Mucosa of stomach (tissue), 1 donor: ENCODE results near the gene TEX30.

Experiments used
- H3K27me3 ChIP-seq: one replicate; pipeline ENCODE4 v1.7.0; 2013; ENCODE audit warnings: mild to moderate bottlenecking, low read length; ENCODE audit not compliant: control insufficient read depth, insufficient read depth
- H3K36me3 ChIP-seq: one replicate; pipeline ENCODE4 v1.7.0; 2013; ENCODE audit warnings: low read length; ENCODE audit not compliant: control insufficient read depth, insufficient read depth
- H3K4me1 ChIP-seq: one replicate; pipeline ENCODE4 v1.7.0; 2013; ENCODE audit warnings: mild to moderate bottlenecking, low read length; ENCODE audit not compliant: control insufficient read depth, insufficient read depth
- H3K4me3 ChIP-seq: one replicate; pipeline ENCODE4 v1.7.0; 2013; ENCODE audit warnings: low read length
- H3K9ac ChIP-seq: one replicate; pipeline ENCODE4 v1.7.0; 2013; ENCODE audit warnings: mild to moderate bottlenecking, low read length, moderate library complexity
- H3K9me3 ChIP-seq: one replicate; pipeline ENCODE4 v1.7.0; 2013; ENCODE audit warnings: mild to moderate bottlenecking, low read length, moderate library complexity; ENCODE audit not compliant: control insufficient read depth
- donor health status: Pancreatic carcinoma.

TEX30 gene

DNA sequence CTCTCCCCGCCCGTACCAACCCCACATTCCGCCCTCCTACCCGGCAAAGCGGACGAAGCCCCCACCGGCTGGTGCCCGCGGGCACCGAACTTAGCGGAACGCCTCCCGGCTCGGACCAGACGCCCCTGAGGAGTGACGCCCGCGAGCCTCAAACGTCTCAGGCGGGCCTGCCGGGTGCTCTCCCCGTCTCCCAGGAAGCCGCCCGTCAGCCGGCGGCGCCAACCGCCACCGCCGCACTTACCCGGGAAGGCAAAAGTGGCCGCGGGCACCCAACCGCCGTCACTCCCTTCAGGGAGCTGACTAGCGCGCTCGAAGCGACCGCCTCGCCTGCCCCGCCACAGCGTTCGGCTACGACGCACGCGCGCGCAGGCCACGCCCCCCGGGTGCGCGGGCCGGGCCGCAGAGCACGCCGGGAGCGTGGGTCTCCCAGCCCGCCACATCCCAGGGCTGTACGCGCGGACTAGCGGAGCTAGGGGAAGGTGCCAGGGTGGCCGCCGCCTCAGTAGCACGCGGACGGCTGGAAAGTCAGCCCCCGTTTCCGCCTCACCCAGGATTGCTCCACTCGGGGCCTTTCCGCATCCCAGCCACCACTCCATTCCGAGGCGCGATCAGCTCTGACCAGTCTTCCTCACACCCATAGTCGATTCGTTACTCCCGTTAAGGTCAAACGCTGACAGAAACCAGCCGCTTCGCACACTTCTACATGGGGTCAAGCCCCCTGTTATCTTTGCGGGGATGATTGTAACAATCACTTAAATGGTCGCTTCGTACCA lies at the start of gene TEX30:
TSS of gene TEX30 (minus strand) at position 346 of the 773 bp plus-strand sequence. CDS start 3,760 bp downstream, outside the sequence.
- no peaks in the 10 kb centered on the region for H3K36me3 ChIP-seq
- H3K4me3 ChIP-seq, result peak within 1 kb of the TSS; percentile 48
- H3K27me3 ChIP-seq, result no peaks in the 10 kb centered on the region
- H3K9ac ChIP-seq, result peak within 1 kb of the TSS; percentile 66
- peaks cover 14% of the 10 kb centered on the region for H3K4me1 ChIP-seq
- no peaks in the 10 kb centered on the region for H3K9me3 ChIP-seq

DNA sequence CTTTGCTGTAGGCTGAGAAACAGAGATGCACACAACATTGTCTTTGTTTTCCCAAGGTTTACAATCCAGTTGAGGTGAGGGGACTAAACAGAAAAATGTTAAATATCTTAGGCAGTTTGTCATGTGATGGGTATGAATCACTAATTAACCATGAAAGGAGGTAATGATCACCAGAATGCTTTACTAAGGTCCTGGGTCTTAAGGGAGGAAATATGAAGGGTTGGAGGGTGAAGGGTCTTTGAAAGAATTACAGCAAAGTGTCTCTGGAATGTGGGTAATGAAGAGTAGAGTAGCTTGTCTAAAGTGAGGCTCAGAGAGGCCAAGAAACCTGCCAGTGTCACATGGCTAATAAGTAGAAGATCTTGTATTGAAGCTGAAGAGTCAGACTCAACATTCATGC lies 44.3 kb upstream of the TEX30 start:
- Histone ChIP-seq H3K36me3 (no peaks in the 10 kb centered on the region), H3K4me1 (no peaks in the 10 kb centered on the region), H3K4me3 (no peak overlapping the region), H3K9ac (no peak overlapping the region), H3K27me3 (no peaks in the 10 kb centered on the region), H3K9me3 (no peaks in the 10 kb centered on the region)

DNA sequence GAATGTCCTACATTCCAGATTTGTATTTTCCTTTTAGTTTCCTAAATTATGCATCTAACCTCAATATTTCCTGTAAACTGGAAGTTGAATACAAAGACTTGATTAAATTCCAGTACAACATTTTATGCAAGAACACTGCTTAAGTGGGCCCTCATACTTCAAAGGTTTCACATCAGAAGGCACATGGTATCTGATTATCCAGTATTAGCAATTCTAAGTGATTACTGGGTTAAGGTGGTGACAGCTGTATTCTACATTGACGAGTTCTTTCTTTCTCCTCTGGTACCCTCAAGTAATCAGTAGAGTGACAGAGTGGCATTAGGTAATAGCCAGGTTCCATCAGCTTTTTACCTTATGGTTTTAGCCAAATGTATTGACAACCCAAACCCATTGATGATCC lies 43.7 kb upstream of the TEX30 start:
- Histone ChIP-seq H3K9me3 (no peaks in the 10 kb centered on the region), H3K4me3 (no peak overlapping the region), H3K4me1 (no peaks in the 10 kb centered on the region), H3K9ac (no peak overlapping the region), H3K27me3 (no peaks in the 10 kb centered on the region), H3K36me3 (no peaks in the 10 kb centered on the region)

DNA sequence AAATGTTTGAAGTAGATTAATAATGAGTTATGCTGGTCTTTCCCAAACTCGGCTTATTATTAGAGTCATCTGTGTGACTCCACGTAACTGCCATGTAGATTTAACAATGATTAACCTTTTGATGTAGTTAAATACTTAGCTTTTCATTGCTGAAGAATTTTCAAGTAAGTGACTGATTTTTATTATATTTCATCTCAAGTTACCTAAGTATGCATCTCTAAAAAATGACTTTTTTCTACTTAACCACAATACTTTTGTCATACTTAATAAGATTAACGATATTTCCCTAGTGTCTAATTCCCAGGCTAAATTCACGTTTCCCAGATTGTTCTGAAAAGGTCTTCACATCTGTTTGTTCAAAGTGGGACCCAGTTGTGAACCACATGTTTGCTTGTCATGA lies 43.1 kb upstream of the TEX30 start:
- H3K4me1 ChIP-seq, result no peaks in the 10 kb centered on the region
- no peaks in the 10 kb centered on the region for H3K9me3 ChIP-seq
- H3K9ac ChIP-seq, result no peak overlapping the region
- no peaks in the 10 kb centered on the region for H3K27me3 ChIP-seq
- no peak overlapping the region for H3K4me3 ChIP-seq
- no peaks in the 10 kb centered on the region for H3K36me3 ChIP-seq

DNA sequence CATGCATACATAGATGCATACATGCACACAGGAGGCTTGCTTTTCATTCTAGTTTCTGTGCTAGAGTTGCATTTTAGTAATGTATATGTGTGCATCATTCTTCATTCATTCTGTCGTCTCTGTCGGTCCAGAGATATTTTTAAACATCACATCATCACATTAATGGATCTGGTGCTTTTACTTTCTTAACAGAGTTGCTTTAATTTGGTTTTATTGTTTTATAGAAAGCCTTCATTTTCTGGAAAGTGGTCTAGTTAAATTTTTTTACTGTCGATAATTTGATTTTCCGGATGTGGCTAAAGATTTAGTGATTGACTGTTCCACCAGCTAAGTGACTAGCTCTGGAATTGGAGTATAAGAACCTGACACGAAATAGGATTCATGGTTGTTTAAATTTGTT lies 42.2 kb upstream of the TEX30 start:
- Histone ChIP-seq H3K9ac (no peak overlapping the region), H3K9me3 (no peaks in the 10 kb centered on the region), H3K36me3 (no peaks in the 10 kb centered on the region), H3K4me3 (no peak overlapping the region), H3K27me3 (no peaks in the 10 kb centered on the region), H3K4me1 (no peaks in the 10 kb centered on the region)

DNA sequence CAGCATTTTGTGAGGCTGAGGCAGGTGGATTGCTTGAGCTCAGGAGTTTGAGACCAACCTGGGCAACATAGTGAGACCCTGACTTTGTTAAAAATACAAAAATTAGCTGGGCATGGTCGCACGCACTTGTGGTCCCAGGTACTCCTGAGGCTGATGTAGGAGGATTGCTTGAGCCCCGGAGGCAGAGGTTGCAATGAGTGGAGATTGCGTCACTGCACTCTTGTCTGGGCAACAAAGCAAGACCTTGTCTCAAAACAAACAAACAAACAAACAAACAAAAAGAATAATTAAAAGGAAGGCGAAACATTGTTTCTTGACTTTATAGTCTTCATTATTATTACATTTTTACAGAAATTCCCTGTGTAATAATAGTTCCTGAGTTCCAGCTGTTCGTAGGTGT lies 41.2 kb upstream of the TEX30 start:
- no peaks in the 10 kb centered on the region for H3K9me3 ChIP-seq
- no peaks in the 10 kb centered on the region for H3K36me3 ChIP-seq
- no peaks in the 10 kb centered on the region for H3K4me1 ChIP-seq
- H3K9ac ChIP-seq, result no peak overlapping the region
- no peaks in the 10 kb centered on the region for H3K27me3 ChIP-seq
- H3K4me3 ChIP-seq, result no peak overlapping the region

DNA sequence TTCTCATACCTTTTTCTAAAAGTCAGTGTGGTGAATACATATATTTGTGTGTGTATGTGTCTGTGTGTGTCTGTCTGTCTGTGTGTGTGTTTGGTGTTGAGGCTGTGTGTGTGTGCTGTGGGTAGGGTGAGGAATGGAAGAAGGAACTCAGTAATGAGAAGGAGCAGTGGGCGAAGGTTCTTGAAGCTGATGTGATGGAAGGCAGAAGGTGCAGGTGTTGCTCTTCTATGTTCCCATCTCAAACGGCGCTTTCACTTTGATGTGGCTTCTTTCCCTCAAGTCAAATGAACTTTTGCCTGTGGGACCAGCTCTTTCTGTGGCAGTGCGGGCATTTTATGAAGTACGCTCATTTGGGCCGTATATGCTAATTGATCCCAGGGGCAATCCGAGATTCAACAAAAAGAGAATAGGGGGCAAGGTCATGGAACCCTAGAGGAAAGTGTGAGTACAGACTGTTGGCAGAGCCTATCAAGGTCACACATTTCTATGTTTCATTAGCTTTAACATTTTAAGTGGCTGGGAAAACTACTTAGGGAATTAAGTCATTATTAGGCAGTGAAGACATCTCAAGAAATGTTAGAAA lies 40.5 kb upstream of the TEX30 start:
- no peak overlapping the region for H3K9ac ChIP-seq
- H3K9me3 ChIP-seq, result no peaks in the 10 kb centered on the region
- H3K4me3 ChIP-seq, result no peak overlapping the region
- H3K36me3 ChIP-seq, result no peaks in the 10 kb centered on the region
- no peaks in the 10 kb centered on the region for H3K4me1 ChIP-seq
- H3K27me3 ChIP-seq, result no peaks in the 10 kb centered on the region

DNA sequence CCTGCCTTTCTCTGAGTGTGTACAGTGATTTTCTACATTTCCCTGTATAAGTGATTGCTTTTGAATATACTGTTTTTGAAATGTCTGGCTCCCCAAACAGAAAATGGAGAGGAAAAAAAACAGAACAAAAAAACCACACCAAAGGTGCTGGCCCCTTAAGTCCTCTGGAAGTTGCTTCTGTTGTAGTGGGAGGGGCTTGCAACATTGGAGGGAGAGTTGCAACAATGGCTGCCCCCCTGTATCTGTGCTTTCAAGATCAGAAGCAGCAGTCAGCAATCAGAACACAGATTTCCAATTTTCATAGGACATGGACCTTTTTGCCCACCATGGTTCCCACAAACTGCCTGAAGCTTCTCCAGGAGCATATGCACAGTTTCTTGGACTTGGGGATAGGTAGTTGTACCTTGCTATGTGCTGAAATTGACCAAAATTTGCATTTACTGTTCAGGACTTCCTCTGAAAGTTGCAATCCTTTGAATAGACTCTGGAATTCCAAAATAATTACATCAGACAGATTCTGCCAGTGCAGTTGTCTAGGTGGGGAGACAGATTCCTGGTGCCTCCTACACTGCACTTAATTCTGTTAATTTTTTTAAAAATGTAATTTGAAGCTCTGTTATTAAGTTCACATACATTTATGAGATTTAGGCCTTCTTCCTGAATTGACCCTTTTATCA lies 39.2 kb upstream of the TEX30 start:
- no peak overlapping the region for H3K9ac ChIP-seq
- H3K4me1 ChIP-seq, result no peaks in the 10 kb centered on the region
- H3K4me3 ChIP-seq, result no peak overlapping the region
- H3K27me3 ChIP-seq, result no peaks in the 10 kb centered on the region
- H3K36me3 ChIP-seq, result no peaks in the 10 kb centered on the region
- no peaks in the 10 kb centered on the region for H3K9me3 ChIP-seq

DNA sequence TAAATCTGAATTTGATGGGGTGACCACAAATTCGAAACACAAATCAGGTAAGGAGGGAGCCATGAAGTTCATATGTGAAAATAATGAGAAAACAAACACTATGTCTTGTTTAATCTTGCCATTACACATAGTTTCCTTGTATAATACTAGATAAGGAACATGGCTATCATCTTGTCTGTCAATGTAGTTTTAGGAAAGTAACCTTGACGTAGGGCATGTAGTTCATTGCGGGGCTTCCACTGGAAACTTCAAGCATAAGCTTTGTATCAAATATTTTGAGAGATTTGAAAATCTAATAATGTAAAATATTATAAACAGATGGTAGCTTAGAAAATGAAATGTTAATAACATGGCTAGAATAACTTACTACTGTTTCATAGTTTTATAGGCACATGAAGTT lies 34.1 kb upstream of the TEX30 start:
- Histone ChIP-seq H3K27me3 (no peaks in the 10 kb centered on the region), H3K9ac (no peak overlapping the region), H3K36me3 (no peaks in the 10 kb centered on the region)

DNA sequence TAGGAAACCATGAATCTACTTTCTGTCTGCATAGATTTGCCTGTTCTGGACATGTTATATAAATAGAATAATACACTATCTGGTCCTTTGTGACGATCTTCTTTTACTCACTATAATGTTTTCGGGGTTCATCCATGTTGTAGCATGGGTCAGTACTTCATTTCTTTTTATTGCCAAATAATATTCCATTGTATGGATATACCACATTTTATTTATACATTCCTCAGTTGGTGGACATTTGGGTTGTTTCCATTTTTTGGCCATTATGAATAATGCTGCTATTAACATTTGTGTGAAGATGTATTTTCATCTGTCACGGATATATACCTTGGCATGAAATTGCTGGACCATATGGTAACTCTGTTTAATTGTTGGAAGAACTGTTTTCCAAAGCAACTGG lies 32.1 kb upstream of the TEX30 start:
- Histone ChIP-seq H3K27me3 (no peaks in the 10 kb centered on the region), H3K9ac (no peak overlapping the region), H3K36me3 (no peaks in the 10 kb centered on the region), H3K4me1 (peaks cover 3% of the 10 kb centered on the region), H3K9me3 (no peaks in the 10 kb centered on the region), H3K4me3 (no peak overlapping the region)

More for the DNA sequence above, 34.1 kb upstream of the TEX30 start:
- Histone ChIP-seq H3K9me3 (no peaks in the 10 kb centered on the region), H3K4me1 (no peaks in the 10 kb centered on the region), H3K4me3 (no peak overlapping the region)

DNA sequence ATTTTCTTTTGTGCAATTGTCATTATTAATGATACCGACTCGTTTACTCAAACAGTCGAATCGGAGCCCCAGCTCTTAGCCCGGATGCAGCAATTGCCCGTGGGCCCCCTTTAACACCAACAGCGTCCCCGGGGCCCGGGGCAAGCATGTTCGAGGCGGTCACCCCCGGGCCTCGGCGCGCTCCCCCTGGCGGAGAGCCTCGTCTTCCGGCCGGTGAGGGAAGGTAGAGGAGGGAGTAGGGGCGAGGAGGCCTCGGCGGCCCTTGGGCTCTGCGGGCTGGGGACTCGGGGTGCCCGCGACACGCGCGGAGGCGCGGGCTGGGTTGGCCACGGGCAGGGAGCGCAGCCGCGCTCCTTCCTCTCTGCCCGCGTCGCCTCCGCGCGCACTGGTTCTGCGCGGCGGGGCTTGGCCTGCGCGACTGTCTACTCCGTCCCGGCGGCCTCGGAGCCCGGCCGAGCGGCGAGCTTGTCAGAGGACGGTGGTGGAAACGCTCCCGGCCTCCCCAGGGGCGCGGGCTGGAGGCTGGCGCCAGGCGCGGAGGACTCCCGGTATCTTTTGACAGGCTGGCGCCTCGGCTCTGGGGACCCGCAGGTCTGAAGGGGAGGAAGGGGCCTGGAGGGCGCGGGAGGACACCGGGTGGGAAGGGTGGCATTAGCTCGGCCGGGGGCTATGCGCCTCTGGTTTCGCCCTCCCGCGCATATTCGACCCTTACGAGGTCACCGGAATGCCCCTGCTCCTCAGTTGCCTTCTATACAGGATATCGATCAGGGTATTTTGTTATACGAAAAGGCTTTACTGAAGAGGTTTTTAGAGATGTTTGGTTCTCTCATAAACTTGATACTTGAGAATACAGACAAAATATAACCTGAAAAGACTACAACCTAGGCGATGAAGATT lies 26.8 kb upstream of the TEX30 start:
- no peaks in the 10 kb centered on the region for H3K36me3 ChIP-seq
- peaks cover 5% of the 10 kb centered on the region for H3K4me1 ChIP-seq

More for the DNA sequence above, 26.8 kb upstream of the TEX30 start:
- H3K9ac ChIP-seq, result peak overlapping the region; percentile 85
- no peaks in the 10 kb centered on the region for H3K27me3 ChIP-seq
- H3K4me3 ChIP-seq, result peak overlapping the region; percentile 74
- no peaks in the 10 kb centered on the region for H3K9me3 ChIP-seq
